COLO668 (cell line): ENCODE measurements around the gene IGSF21.

Experiments used
- DNase-seq: peaks from one replicate; lab custom pipeline; 2025; ENCODE audit not compliant: unreplicated experiment; lab: John Stamatoyannopoulos, UW

Gene IGSF21

GRCh38 chr1:18107369-18108298, at the start of gene IGSF21:
IGSF21 (plus strand) TSS chr1:18107798; CDS start chr1:18108129, 331 bp downstream.
- DNase-seq = no peak

- no peak for DNase-seq
Measured at GRCh38 chr1:18058206-18058921, 49.2 kb upstream of the IGSF21 start.

GRCh38 chr1:18058981-18059605, 48.5 kb upstream of the IGSF21 start:
- no peak for DNase-seq

- no peak for DNase-seq
Measured at GRCh38 chr1:18060366-18060765, 47.2 kb upstream of the IGSF21 start.

- DNase-seq = no peak
Measured at GRCh38 chr1:18062185-18062584, 45.4 kb upstream of the IGSF21 start.

- DNase-seq = no peak
Measured at GRCh38 chr1:18064534-18064933, 43.1 kb upstream of the IGSF21 start.

GRCh38 chr1:18066576-18066975, 41.0 kb upstream of the IGSF21 start:
- DNase-seq = no peak

- DNase-seq = no peak
Measured at GRCh38 chr1:18069903-18070302, 37.7 kb upstream of the IGSF21 start.

- DNase-seq = peak; percentile 31
Measured at GRCh38 chr1:18072066-18072465, 35.5 kb upstream of the IGSF21 start.

- no peak for DNase-seq
Measured at GRCh38 chr1:18073066-18073642, 34.4 kb upstream of the IGSF21 start.

GRCh38 chr1:18077657-18078215, 29.9 kb upstream of the IGSF21 start:
- DNase-seq = peak; percentile 86

- no peak for DNase-seq
Measured at GRCh38 chr1:18079941-18080735, 27.5 kb upstream of the IGSF21 start.

- DNase-seq = no peak
Measured at GRCh38 chr1:18085387-18086074, 22.1 kb upstream of the IGSF21 start.

- peak; percentile 54 for DNase-seq
Measured at GRCh38 chr1:18088077-18088594, 19.5 kb upstream of the IGSF21 start.

- DNase-seq = no peak
Measured at GRCh38 chr1:18089488-18089887, 18.1 kb upstream of the IGSF21 start.

GRCh38 chr1:18090636-18091035, 17.0 kb upstream of the IGSF21 start:
- DNase-seq = peak; percentile 39

GRCh38 chr1:18091660-18092446, 15.7 kb upstream of the IGSF21 start:
- no peak for DNase-seq

GRCh38 chr1:18093193-18093592, 14.4 kb upstream of the IGSF21 start:
- DNase-seq = no peak

- DNase-seq = no peak
Measured at GRCh38 chr1:18093646-18094045, 14.0 kb upstream of the IGSF21 start.
